Measurements from ENCODE around the gene CSMD2.
"Not testable (repeated sequence)": the region's sequence is repeated elsewhere in the genome, so short reads cannot be mapped to it uniquely, and the experiment has no call there.

CSMD2 gene

DNA sequence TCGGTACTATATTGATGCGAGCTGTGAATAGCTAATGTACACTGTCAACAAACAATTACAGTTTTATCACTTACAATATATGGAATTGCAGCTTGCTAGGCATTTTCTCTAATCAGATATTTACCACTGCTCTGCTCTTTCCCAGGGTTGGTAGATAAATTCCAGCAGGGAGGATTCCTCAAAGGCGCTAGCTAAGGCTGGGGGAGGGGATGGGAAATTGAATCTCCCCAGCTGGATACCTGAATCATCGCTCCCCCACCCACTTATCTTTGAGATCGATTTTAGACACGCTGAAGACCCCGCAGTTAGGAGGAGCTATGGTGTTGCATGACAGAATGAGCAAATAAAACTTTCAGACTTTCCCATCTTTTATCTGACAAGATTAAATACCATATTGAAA, 127.2 kb downstream of the CSMD2 start:
- Histone ChIP-seq H3K9ac (ENCODE audit: low read depth, low read length) (no peak overlapping the region), H3K36me3 (ENCODE audit: insufficient read depth, low read length) (no peaks in the 10 kb centered on the region), H3K4me2 (ENCODE audit: low read length) (no peak overlapping the region), H3K4me1 (ENCODE audit: control insufficient read depth, insufficient read depth, low read length) (no peaks in the 10 kb centered on the region), H3K4me3 (ENCODE audit: low read length) (no peak overlapping the region), H3K27me3 (ENCODE audit: control insufficient read depth, insufficient read depth, low read length) (no peaks in the 10 kb centered on the region), H3K9me3 (replicated peaks; ENCODE audit: low read length) (no peaks in the 10 kb centered on the region)

- H3K4me3 ChIP-seq (ENCODE audit: low read length): no peak overlapping the region
- no peaks in the 10 kb centered on the region for H3K36me3 ChIP-seq (ENCODE audit: insufficient read depth, low read length)
- no peaks in the 10 kb centered on the region for H3K4me1 ChIP-seq (ENCODE audit: control insufficient read depth, insufficient read depth, low read length)
- H3K27me3 ChIP-seq (ENCODE audit: control insufficient read depth, insufficient read depth, low read length): no peaks in the 10 kb centered on the region
- no peak overlapping the region for H3K9ac ChIP-seq (ENCODE audit: low read depth, low read length)
- H3K9me3 ChIP-seq (replicated peaks; ENCODE audit: low read length): no peaks in the 10 kb centered on the region
- H3K4me2 ChIP-seq (ENCODE audit: low read length): no peak overlapping the region
Measured at GRCh38 chr1:34037109-34037508, 127.9 kb downstream of the CSMD2 start.

- Histone ChIP-seq H3K9me3 (replicated peaks; ENCODE audit: low read length) (no peaks in the 10 kb centered on the region), H3K27me3 (ENCODE audit: control insufficient read depth, insufficient read depth, low read length) (no peaks in the 10 kb centered on the region), H3K4me1 (ENCODE audit: control insufficient read depth, insufficient read depth, low read length) (no peaks in the 10 kb centered on the region), H3K36me3 (ENCODE audit: insufficient read depth, low read length) (no peaks in the 10 kb centered on the region), H3K4me2 (ENCODE audit: low read length) (no peak overlapping the region), H3K9ac (ENCODE audit: low read depth, low read length) (no peak overlapping the region), H3K4me3 (ENCODE audit: low read length) (no peak overlapping the region)
Measured at GRCh38 chr1:34034036-34034435, 131.0 kb downstream of the CSMD2 start.

DNA sequence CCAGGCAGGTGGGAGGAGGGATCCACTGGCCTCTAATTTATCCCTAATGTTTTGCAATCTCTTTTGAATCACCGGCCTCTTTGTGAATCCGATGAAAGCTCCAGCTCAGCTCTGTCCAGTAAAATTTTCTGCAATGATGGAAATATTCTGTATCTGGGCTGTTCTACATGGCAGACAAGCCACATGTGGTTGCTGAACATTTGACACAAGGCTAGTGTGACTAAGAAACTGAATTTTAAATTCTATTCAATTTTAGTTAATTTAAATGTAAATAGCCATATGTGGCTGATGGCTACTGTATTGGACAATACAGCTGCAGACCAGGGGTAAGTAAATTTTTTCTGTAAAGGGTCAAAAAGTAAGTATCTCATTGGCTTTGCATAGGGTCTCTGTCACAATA, 135.1 kb downstream of the CSMD2 start:
- no peaks in the 10 kb centered on the region for H3K9me3 ChIP-seq (replicated peaks; ENCODE audit: low read length)
- H3K4me3 ChIP-seq (ENCODE audit: low read length): no peak overlapping the region
- H3K9ac ChIP-seq (ENCODE audit: low read depth, low read length): no peak overlapping the region
- no peaks in the 10 kb centered on the region for H3K4me1 ChIP-seq (ENCODE audit: control insufficient read depth, insufficient read depth, low read length)
- no peaks in the 10 kb centered on the region for H3K36me3 ChIP-seq (ENCODE audit: insufficient read depth, low read length)
- H3K27me3 ChIP-seq (ENCODE audit: control insufficient read depth, insufficient read depth, low read length): no peaks in the 10 kb centered on the region
- H3K4me2 ChIP-seq (ENCODE audit: low read length): no peak overlapping the region

- H3K27me3 ChIP-seq (ENCODE audit: control insufficient read depth, insufficient read depth, low read length): no peaks in the 10 kb centered on the region
Measured at GRCh38 chr1:34029515-34029914, 135.5 kb downstream of the CSMD2 start.

DNA sequence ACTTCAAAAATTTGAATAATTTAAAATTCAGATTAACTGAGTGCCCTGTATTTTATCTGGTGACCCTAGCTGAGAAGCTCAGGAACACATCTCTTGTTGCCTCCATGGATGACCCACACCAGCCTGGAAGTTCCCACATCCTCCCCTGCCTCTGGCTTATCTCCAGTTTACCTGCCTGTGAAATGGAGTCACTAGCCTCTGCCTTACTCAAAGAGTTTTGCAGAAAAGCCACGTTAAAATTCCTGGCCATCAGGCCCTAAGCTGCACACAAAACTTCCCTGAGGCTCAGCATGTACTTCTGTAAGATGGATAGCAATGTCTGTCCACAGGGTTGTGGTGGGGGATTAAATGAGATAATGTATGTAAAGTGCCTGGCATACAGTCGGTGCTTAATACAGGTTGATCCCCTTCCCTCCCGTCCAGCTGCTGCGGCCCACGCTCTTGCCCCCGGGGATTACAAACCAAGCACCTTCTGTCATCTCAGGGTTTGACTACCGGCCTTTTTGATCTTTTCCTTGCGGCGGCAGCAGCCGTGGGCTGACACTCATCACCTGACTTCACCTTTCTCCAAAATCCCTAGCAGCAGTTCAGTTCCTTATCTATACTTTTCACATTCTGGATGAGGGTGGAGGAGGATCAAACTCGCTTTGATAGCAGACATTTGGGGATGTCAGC, 136.5 kb downstream of the CSMD2 start:
- no peaks in the 10 kb centered on the region for H3K9me3 ChIP-seq (replicated peaks; ENCODE audit: low read length)
- no peaks in the 10 kb centered on the region for H3K4me1 ChIP-seq (ENCODE audit: control insufficient read depth, insufficient read depth, low read length)
- no peaks in the 10 kb centered on the region for H3K27me3 ChIP-seq (ENCODE audit: control insufficient read depth, insufficient read depth, low read length)
- H3K9ac ChIP-seq (ENCODE audit: low read depth, low read length): no peak overlapping the region
- H3K36me3 ChIP-seq (ENCODE audit: insufficient read depth, low read length): no peaks in the 10 kb centered on the region
- H3K4me2 ChIP-seq (ENCODE audit: low read length): no peak overlapping the region
- H3K4me3 ChIP-seq (ENCODE audit: low read length): no peak overlapping the region

More at GRCh38 chr1:34029515-34029914, 135.5 kb downstream of the CSMD2 start:
- no peak overlapping the region for H3K4me2 ChIP-seq (ENCODE audit: low read length)
- no peaks in the 10 kb centered on the region for H3K36me3 ChIP-seq (ENCODE audit: insufficient read depth, low read length)
- no peaks in the 10 kb centered on the region for H3K4me1 ChIP-seq (ENCODE audit: control insufficient read depth, insufficient read depth, low read length)
- H3K9me3 ChIP-seq (replicated peaks; ENCODE audit: low read length): no peaks in the 10 kb centered on the region
- no peak overlapping the region for H3K9ac ChIP-seq (ENCODE audit: low read depth, low read length)
- no peak overlapping the region for H3K4me3 ChIP-seq (ENCODE audit: low read length)

DNA sequence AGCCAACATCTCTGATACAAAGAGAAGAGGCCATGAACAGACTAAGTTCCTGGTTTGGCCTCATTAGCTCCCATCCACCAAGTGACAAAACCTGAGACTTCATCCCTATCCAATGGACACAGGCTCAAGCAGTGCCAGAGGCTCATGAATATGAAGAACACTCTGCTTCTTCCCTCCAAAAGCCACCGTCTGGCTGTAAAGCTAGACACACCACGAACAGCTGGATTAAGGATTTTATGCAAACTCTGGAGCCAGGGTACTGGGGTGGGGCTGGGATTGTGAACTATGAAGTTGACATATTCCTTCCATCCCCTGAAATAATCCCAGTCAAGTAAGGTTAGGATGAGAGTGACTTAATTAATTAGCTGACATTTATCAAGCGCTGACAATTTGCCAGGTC, 139.4 kb downstream of the CSMD2 start:
- no peaks in the 10 kb centered on the region for H3K9me3 ChIP-seq (replicated peaks; ENCODE audit: low read length)

GRCh38 chr1:34024485-34024884, 140.5 kb downstream of the CSMD2 start:
- Histone ChIP-seq H3K27me3 (ENCODE audit: control insufficient read depth, insufficient read depth, low read length) (no peaks in the 10 kb centered on the region), H3K4me2 (ENCODE audit: low read length) (no peak overlapping the region), H3K4me1 (ENCODE audit: control insufficient read depth, insufficient read depth, low read length) (no peaks in the 10 kb centered on the region), H3K4me3 (ENCODE audit: low read length) (no peak overlapping the region), H3K9ac (ENCODE audit: low read depth, low read length) (no peak overlapping the region), H3K9me3 (replicated peaks; ENCODE audit: low read length) (no peaks in the 10 kb centered on the region), H3K36me3 (ENCODE audit: insufficient read depth, low read length) (no peaks in the 10 kb centered on the region)

More for the DNA sequence above, 139.4 kb downstream of the CSMD2 start:
- H3K4me3 ChIP-seq (ENCODE audit: low read length): no peak overlapping the region
- no peaks in the 10 kb centered on the region for H3K36me3 ChIP-seq (ENCODE audit: insufficient read depth, low read length)
- H3K27me3 ChIP-seq (ENCODE audit: control insufficient read depth, insufficient read depth, low read length): no peaks in the 10 kb centered on the region
- no peaks in the 10 kb centered on the region for H3K4me1 ChIP-seq (ENCODE audit: control insufficient read depth, insufficient read depth, low read length)
- no peak overlapping the region for H3K9ac ChIP-seq (ENCODE audit: low read depth, low read length)
- no peak overlapping the region for H3K4me2 ChIP-seq (ENCODE audit: low read length)

- no peak overlapping the region for H3K4me2 ChIP-seq (ENCODE audit: low read length)
- no peaks in the 10 kb centered on the region for H3K36me3 ChIP-seq (ENCODE audit: insufficient read depth, low read length)
- H3K9ac ChIP-seq (ENCODE audit: low read depth, low read length): no peak overlapping the region
- no peaks in the 10 kb centered on the region for H3K27me3 ChIP-seq (ENCODE audit: control insufficient read depth, insufficient read depth, low read length)
- H3K4me3 ChIP-seq (ENCODE audit: low read length): no peak overlapping the region
- no peaks in the 10 kb centered on the region for H3K9me3 ChIP-seq (replicated peaks; ENCODE audit: low read length)
- H3K4me1 ChIP-seq (ENCODE audit: control insufficient read depth, insufficient read depth, low read length): no peaks in the 10 kb centered on the region
Measured at GRCh38 chr1:34019741-34020552, 145.1 kb downstream of the CSMD2 start.

DNA sequence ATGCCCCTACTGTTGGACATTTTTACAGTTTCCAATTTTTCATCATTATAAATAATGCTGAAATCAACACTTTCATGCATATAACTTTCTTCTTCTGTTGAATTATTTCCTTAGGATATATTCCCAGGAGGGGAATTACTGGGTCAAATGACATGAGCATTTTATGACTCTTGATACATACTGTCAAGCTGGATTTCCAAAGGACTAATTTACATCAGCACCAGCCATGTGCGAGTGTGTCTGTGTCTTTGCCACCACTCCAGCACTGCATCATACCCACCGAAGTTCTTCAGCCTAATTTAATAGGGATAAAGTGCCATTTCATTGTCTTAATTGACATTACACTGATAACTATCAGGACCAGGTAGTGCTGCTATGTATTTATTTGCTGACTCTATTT, 146.7 kb downstream of the CSMD2 start:
- H3K36me3 ChIP-seq (ENCODE audit: insufficient read depth, low read length): no peaks in the 10 kb centered on the region
- H3K27me3 ChIP-seq (ENCODE audit: control insufficient read depth, insufficient read depth, low read length): no peaks in the 10 kb centered on the region
- no peak overlapping the region for H3K9ac ChIP-seq (ENCODE audit: low read depth, low read length)
- no peaks in the 10 kb centered on the region for H3K4me1 ChIP-seq (ENCODE audit: control insufficient read depth, insufficient read depth, low read length)
- no peaks in the 10 kb centered on the region for H3K9me3 ChIP-seq (replicated peaks; ENCODE audit: low read length)
- H3K4me3 ChIP-seq (ENCODE audit: low read length): no peak overlapping the region
- H3K4me2 ChIP-seq (ENCODE audit: low read length): no peak overlapping the region

GRCh38 chr1:34016281-34016680, 148.7 kb downstream of the CSMD2 start:
- H3K4me3 ChIP-seq (ENCODE audit: low read length); H3K4me2 ChIP-seq (ENCODE audit: low read length); H3K9ac ChIP-seq (ENCODE audit: low read depth, low read length); H3K27me3 ChIP-seq (ENCODE audit: control insufficient read depth, insufficient read depth, low read length); H3K9me3 ChIP-seq (replicated peaks; ENCODE audit: low read length); H3K4me1 ChIP-seq (ENCODE audit: control insufficient read depth, insufficient read depth, low read length); H3K36me3 ChIP-seq (ENCODE audit: insufficient read depth, low read length): not testable (repeated sequence)

Measured in skeletal muscle satellite cell (primary cell).